ENCODE results near the gene RAB4A.
A peak's percentile ranks its signal among the peaks of the same experiment; 100 is the strongest.

The RAB4A gene

DNA sequence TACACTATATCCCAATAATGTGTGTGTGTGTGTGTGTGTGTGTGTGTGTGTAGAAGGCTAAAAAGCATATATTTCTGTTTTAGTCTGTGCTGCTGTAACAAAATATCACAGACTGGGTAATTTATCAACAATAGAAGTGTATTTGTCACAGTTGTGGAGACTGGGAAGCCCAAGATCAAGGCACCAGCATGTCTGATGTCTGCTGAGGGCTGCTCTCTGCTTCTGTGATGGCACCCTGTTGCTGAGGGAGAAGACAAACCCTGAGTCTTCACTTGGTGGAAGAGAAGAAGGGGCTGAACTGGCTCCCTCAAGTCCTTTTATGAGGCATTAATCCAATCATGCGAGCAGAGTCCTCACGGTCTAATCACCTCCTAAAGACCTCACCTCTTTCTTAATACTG is 23.0 kb upstream of the RAB4A start:
- no peak for DNase-seq

DNA sequence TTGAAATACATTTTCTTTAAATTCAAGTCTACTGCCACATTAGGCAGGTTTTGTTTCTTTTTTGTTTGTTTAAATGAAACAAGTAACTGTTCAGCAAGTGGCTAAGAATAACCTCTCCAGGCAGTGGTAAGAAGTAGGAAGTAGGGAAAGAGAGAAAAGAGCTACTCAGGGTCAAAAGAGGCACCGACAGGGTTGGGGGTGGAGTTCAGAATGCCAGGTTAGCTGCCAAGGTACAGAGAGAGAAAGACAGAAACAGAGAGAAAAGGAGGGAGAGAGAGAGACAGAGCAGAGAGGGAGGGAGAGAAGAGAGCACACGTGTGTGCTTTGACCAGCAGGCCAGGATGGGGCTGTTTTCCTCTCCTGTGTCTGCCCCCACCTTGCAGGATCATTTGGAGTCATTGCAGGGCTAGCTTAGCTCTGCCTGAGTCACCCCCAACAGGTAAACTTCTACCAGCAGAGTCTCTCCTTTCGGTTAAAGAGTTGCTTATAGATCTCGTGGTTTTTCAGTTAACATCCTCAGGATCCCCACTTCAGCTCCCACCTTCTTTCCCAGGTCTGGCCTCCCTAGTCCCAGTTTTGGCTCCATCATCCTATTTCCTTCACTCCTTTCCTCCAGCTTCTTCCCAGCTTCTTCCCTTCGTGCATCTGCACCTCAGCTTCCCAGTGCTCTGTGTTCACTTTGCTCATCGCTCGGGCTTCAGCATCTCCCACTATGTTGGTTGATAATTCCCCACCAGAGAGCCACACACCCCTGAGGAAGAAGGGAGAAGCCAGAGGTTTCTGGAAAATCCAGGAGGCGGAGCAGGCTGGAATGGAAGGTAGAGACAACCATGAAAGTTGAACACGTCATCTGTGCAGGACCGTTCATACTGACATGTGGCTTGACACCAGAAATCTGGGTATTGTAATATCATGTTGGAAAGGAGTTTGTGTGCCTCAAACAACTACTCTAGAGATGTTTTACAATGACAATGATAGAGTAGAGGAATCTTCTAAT is 21.8 kb upstream of the RAB4A start:
- DNase-seq = no peak

DNA sequence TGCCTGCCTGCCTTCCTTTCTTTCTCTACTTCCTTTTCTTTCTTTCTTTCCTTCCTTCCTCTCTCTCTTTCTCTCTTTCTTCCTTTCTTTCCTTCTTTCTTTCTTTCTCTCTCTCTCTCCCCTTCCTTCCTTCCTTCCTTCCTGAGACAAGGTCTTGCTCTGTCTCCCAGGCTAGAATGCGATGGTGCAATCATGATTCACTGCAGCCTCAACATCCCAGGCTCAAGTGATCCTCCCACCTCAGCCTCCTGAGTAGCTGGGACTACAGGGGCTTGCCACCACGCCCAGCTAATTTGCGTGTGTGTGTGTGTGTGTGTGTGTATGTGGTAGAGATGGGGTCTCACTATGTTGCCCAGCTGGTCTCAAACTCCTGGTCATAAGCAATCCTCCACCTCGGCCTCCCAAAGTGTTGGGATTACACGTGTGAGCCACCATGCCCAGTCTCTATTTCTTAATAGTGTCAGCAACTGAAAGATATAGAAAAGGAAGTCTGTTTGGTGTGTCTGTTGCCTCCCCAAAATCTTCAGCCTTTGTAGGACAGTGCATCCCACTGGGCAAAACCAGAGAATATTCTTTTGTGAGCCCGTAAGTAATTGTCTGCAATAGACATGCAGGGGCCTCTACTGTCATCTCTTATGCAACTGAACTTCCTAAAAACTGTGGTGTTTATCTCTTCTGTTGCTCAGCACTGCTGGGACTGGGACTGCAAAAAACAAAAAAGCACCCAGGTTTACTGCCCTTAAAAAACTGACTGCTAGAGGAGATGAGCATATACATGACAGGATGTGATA is 20.9 kb upstream of the RAB4A start:
- no peak for DNase-seq

DNA sequence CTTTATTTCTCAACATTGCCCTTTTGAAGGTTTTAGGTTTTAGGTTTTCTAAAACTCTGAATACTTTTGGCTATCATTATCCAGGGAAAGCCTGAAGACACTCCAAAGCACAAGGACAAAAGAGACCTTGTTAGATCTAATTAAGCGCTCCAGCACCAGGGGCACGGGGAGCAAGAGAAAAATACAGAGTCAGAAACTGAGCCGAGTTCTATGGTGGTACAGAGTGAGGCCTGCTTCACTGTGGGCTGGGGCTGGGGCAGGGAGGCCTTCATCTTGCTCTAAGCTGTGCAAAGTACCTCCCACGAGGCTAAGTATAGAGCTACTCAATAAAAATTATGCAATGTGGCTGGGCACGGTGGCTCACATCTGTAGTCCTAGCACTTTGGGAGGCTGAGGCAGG is 19.7 kb upstream of the RAB4A start:
- no peak for DNase-seq

DNA sequence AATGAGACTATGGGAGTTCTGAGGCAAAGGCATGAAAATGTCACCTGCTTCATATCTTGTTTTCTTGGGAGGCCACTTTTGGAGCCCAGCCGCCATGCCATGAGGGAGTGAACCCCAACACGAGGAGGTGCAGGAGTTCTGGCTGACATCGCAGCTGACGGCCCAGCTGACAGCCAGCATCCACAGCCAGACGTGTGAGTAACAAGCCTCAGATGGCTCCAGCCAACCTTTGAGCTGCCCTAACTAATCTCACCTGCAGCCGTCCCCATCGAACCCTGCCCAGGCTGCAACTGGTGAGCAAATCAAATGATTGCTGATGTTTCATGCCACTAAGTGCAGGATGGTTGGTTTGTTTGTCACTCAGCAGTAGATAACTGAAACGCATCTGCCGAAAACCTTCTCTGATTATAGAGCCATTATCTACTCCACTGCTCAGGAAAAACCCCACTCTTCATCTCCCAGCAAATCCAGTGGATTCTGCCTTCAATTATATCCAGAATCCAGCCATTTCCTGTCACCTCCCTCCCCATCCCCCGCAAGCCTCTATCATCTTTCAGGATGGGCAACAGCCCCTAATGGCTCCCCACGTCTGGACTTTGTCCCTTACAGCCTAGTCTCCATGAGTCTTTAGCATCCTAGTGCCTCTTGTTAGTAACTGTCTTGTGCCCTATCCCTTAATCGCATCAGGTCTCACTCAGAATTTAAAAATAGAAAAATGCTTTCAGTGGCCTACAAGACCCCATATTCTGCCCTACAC is 18.5 kb upstream of the RAB4A start:
- DNase-seq = no peak

DNA sequence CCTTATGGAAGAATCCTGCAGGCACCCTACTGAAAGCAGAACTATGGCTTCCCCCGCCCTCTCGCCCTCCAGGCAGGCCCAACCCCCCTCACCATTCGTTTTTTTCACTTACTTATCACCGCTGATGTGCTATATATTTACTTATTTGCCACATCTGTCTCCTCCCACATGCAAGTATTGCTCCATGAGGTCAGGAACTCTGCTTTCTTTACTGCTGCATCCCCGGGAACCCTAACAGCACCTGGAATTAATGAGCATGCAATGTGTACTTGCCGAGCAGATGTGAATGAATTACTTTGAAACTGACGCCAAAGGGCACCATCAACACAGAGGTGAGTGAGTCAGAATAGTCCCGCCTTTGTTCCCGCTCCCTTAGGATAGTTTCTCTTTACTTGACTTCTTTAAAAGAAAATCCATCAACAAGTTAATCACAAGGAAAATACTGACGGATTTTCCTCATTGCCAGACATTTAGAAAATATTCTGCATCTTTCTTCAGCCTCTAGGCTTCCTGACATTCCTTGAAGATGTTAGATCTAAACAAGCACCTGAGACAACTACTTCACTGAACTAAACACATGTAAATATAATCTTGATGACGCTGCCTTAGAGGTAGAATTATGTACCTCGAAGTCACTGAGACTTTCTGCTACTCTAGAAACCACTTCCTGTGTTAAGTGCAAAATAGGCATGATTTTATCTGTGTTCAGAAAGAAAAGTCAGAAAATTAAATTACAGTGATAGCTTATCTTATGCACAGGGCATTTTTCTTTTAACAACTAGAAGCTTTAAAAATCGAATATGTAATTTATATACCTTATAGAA is 17.5 kb upstream of the RAB4A start:
- no peak for DNase-seq

DNA sequence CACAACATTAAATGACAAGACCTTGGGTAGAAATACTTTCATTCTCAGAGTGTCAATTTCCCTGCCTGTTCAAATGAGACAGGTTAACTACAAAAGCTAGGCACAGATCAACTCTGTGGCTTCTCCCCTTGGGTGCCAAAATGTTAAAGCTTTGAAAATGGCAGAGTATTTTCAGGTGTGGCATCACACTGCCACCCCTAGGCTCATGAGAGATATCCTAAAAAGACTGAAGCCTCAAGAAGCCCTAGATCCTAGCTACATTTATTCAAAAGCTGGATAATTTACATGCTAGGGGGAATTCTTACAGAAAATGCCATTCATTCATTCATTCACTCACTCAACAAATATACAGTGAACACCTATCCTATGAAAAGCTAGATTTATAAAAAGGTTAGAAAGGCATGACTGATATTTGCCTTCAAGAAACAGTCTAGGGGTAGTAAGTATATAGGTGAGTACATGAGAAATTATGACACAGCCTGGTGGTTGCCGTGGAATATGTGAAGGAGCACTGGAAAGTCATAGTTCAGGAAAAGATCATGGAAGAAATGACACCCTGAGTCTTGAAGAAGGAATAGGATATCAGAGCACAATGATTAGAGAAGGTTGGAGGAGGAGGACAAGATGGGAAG is 15.9 kb upstream of the RAB4A start:
- no peak for DNase-seq

DNA sequence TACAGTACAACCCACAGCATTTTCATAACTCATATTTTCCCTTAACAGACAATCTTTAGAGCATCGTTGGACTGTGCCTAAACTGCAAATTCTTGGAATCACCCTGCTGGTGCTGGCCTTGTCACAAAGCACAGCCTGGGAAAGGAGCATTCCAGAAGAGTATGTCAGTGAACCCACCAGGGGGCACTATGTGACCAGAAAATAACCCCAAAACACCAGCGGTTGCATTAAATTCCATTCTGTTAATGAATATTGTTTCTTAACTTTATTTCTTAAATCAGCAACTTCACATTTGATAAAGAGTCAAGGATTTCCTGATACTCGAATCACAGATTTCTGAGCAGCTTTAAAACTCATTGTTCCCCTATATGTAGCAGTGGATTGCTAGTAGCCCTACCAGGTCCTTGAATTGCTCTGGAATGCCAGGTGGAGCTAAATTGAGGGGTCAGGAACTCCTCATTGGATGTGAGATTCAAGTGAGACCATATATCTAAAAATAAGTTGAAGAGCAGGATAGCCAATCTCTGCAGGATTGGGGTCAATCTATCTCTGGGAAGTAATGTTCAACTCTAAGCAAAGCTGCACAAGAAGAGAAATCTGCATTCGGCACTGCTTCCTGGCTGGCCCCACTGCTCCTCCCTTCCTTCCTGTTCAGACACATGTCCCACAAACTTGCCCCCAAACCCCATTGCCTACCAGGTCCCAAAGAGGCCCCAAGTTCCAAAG is 12.7 kb upstream of the RAB4A start:
- peak; percentile 67 for DNase-seq

DNA sequence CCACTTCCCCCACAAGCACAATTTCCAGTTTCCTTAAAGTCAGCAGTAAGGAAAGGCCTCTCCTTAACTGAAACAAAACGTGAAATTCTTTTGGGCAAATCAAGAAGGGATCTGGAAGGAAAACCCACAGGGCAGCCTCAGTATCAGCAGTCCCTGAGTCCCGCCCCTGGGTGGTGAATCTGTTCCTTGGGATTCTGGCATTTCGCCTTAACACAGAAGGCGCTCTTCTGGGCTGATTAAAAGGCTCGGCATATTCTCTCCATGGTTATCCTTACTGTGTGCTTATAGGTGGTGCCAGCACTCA is 12.2 kb upstream of the RAB4A start:
- DNase-seq = no peak

DNA sequence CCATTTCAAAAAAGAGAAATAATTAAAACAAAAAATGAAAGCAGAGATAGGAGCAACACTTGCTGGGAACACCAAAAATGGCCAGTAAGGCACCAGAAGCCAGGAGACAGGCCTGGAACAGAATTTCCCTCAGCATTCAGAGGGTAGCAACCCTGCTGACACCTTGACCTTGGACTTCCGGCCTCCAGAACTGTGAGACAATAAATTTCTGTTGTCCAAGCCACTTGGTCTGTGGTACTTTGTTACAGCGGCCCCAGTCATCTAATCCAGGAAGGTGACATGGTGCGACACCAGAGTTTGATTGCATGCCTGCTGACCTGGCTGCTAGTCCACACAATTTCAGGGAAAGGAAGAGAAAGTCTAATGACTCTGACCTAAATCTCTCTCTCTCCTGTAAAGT is 10.6 kb upstream of the RAB4A start:
- DNase-seq = no peak

DNA sequence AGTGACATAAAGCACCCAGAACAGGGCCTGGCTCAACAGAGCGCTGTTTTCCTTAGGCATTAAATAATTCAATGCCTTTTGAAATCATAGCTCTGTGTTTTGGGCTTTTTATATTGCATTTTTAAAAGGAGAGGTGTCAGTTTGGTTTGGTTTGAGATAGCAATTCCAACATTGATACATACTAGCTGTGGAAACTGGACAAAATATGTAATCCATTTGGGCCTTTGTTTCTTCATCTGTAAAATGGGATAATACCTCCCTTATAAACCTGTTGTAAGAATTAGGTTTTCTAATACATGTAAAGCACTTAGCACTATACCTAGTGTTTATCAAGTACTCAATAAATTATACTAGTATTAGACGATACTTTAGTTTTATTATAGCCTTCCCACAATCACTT is 8.7 kb upstream of the RAB4A start:
- no peak for DNase-seq

DNA sequence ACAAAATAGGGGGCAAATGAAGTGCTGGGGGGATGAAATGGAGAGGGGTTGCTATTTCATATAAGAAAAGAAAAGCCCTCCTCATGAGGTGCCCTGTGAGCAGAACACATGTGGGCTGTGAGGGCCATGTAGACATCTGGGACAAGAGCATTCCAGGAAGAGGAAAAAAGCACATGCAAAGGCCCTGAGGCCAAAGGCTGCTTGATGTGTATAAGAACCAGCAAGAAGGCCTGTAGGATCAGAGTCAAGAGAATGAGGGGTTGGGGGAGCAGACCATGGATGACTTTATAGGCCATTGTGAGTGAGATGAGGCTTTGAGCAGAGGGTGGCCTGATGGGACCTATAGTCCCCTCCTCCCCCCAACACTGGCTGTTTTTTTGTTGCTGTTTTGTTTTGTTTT is 7.7 kb upstream of the RAB4A start:
- no peak for DNase-seq

DNA sequence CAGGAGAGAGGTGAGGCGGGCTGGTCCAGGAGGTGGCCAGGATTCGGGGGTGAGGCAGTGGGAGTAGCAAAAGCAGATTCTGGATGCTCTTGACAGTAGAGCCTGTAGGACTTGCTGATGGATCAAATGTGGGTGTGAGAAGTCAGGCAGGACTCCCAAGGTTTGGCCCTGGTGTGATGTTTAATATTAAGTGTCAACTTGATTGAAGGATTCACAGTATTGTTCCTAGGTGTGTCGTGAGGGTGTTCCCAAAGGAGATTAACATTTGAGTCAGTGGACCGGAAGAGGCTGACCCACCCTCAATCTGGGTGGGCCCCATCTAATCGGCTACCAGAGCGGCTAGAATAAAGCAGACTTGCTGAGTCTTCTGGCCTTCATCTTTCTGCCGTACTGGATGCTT is 6.8 kb upstream of the RAB4A start:
- no peak for DNase-seq

DNA sequence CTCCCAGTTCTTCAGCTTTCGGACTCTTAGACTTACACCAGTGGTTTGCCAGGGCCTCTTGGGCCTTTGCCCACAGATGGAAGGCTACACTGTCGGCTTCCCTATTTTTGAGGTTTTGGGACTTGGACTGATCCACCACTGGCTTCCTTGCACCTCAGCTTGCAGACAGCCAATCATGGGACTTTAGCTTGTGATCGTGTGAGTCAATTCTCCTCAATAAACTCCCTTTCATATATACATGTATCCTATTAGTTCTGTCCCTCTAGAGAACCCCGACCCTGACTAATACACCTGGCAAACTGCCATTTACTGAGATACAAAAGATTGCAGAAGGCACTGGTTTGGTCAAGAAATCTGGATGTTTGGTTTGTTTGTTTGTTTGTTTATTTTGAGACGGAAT is 6.4 kb upstream of the RAB4A start:
- DNase-seq = no peak

DNA sequence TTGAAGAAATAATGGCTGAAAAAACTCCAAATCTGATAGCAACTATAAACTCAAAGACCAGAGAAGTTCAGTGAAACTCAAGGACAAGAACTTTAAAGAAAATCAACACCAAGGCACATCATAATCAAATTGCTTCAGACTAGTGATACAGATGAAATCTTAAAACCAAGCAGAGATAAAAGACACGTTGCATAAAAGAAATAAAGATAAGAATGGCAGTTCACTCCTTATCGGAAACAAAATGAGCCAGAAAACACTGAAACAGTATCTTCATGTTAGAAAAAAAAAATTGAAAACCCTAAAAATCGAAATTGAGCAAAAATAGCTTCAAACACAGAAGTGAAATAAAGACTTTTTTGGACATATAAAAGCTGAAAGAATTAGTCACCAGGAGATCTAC is 4.6 kb upstream of the RAB4A start:
- no peak for DNase-seq

DNA sequence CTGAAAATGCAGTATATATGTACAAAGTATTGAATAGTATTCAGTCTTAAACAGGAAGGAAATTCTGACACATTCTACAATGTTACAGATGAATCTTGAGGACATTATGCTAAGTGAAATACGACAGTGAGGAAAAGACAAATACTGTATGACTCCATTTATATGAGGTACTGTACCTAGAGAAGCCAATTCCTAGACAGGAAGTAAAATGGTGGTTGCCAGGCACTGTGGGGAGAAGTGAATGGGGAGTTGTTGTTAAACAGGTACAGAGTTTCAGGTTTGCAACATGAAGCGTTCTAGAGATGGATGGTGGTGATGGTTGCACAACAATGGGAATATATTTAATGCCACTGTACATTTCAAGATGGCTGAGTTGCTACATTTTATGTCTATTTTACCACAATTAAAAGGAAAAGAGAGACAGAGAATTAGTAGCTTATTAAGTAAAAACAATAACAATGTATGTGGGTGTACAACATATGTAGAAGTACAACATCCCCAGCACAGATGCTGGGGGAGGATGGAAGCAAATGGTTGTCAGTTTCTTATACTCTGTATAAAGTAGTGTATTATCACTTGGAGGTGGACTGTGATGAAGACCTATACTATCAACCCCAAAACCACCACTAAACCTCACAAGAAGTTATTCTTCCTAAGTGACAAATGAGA is 3.9 kb upstream of the RAB4A start:
- no peak for DNase-seq

DNA sequence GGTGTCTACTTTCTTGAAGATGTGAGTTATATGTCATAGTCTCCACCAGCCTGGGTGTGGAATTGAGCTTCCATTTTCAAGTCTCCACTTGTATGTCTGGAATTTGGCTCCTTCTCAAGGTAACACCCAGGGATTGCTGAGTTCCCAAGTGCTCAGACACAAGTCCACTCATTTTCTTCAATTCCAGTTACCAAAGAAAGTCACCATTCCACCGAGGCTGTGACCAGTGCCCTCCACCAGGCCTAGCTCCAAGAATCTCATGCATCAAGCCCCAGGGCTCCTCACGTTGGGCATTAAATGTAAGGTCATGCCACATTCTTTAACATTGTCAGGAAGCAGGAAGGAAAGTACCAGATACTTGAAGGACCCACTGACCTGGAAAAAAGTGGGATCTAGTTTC is 2.4 kb upstream of the RAB4A start:
- DNase-seq = no peak

DNA sequence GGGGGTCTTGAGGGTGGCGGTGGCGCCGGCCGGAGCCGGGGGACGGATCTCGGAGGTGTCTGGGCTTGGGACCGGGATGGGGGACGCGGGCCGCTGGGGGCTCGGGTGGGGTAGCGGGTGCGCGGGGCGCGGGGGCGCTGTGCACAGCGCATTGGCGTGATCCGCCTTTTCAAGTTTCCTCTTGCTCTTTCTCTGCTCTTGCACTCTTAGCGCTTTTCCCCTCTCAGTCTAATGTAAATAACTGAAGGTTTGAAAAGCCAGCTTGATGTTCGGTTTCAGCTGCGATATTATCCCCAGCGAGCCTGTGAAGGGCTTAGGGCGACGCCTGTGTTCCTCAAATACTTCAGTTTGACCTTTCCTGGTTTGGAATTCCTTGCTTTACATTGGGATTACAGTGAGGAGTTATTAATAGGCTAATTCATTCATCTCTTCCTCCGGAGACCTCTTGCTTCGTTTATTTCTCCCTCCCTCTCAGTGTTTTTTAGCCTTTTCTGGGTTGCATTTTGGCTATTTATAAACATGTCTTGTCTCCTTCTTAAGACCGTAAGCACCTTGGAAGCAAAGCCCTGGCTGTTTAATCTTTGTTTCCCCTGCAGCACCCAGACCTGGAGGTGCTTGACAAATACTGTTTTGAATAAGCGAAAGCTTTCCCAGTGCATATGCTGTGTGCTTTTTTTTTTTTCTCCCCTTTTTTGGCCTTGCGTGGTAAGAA is 693 bp downstream of the RAB4A start:
- peak; percentile 59 for DNase-seq

DNA sequence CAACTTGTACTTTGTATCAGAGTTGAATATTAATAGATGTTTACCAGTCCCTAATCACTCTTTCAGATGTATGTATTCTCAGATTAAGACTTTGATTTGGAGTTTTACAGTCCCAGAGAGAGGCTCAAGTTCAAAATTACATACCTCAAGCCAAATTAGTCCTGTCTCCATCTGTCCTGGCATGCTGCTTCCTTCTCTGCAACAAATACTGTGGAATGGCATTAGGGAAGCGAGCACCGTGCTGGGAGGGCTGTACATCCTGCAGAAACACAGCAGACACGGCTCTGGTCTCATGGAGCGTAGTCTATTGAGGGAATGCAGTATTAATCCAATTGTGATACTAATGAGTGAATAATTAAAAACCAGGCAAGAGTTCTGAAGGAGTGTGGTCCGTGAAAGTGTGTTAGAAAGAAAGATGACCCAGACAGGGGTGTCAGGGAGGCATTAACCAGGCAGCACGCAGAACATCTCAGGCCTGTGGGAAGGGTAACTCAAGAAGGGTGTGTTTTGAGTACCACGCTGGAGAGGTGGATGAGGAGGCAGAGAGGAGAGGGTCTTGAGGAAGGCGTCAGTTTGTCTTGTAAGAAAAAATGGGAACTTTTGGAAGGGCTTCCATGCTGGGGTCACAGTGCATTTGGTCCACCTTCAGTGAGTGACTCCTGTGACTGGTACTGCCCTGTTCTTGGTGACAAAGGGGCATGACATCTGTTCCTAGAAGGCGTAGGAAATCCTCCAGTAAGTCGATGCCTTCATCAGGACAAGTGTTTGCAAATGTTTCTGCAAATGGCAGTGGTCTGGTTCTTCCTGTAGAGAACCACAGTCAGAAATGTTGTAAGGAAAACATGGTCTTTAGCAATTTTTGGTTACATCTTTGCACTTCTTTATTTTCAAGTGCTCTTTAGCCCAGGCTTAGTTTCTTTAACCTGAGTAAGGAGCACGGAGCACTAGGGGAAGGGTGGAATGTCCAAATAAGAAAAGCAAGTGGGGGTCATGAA is 1.6 kb downstream of the RAB4A start:
- no peak for DNase-seq
